Measurements from ENCODE around the gene ANKDD1A. TPM values are rescaled to one million over a fixed set of nuclear protein-coding genes. Genes with fewer than 3 reads are reported as not detected.

Gene ANKDD1A
- total and polyA plus RNA-seq, 2 experiments from 2014 or later = 3.6 to 6.1 TPM

- no peak for DNase-seq (ENCODE audit: low spot score)
- no peak overlapping the region for H3K27ac ChIP-seq
- TF ChIP-seq EZH2 (IDR thresholded peaks at IDR 0.05; ENCODE audit: borderline replicate concordance) (no peak), CTCF (IDR thresholded peaks at IDR 0.05; ENCODE audit: poor library complexity) (no peak), EZH2phosphoT487 (IDR thresholded peaks at IDR 0.05; ENCODE audit: low read depth, severe bottlenecking, unreplicated experiment) (no peak)
- no peaks in the 10 kb centered on the region for H3K79me2 ChIP-seq
- no peak overlapping the region for H2AFZ ChIP-seq
- no peaks in the 10 kb centered on the region for H3K27me3 ChIP-seq
- H3K9me2 ChIP-seq (replicated peaks; ENCODE audit: insufficient read depth) = no peaks in the 10 kb centered on the region
- H3K4me3 ChIP-seq = no peak overlapping the region
- no peaks in the 10 kb centered on the region for H3K36me3 ChIP-seq (replicated peaks; ENCODE audit: insufficient read depth, low read depth)
- H3K4me1 ChIP-seq (ENCODE audit: insufficient read depth) = no peaks in the 10 kb centered on the region
- 85% methylated on average over 15 of the region's 15 CpGs for WGBS (ENCODE audit: low lambda C conversion rate, missing lambda C conversion rate)
- H3K9me3 ChIP-seq (ENCODE audit: low read depth) = no peaks in the 10 kb centered on the region
- peak overlapping the region; percentile 96 for H3K4me2 ChIP-seq
- no peaks in the 10 kb centered on the region for H4K20me1 ChIP-seq (ENCODE audit: insufficient read depth, poor library complexity, severe bottlenecking)
Observed at GRCh38 chr15:64912379-64913325, 950 bp downstream of the ANKDD1A start.

GRCh38 chr15:64915518-64916227, 4.0 kb downstream of the ANKDD1A start:
- Histone ChIP-seq H4K20me1 (ENCODE audit: insufficient read depth, poor library complexity, severe bottlenecking) (no peaks in the 10 kb centered on the region), H3K4me3 (no peak overlapping the region), H3K79me2 (no peaks in the 10 kb centered on the region), H2AFZ (no peak overlapping the region), H3K4me2 (no peak overlapping the region), H3K9me2 (replicated peaks; ENCODE audit: insufficient read depth) (no peaks in the 10 kb centered on the region), H3K4me1 (ENCODE audit: insufficient read depth) (no peaks in the 10 kb centered on the region), H3K9me3 (ENCODE audit: low read depth) (no peaks in the 10 kb centered on the region), H3K27ac (no peak overlapping the region), H3K36me3 (replicated peaks; ENCODE audit: insufficient read depth, low read depth) (no peaks in the 10 kb centered on the region), H3K27me3 (no peaks in the 10 kb centered on the region)
- no peak for DNase-seq (ENCODE audit: low spot score)
- WGBS (ENCODE audit: low lambda C conversion rate, missing lambda C conversion rate) = 57% methylated on average over 13 of the region's 13 CpGs
- TF ChIP-seq CTCF (IDR thresholded peaks at IDR 0.05; ENCODE audit: poor library complexity) (no peak), EZH2phosphoT487 (IDR thresholded peaks at IDR 0.05; ENCODE audit: low read depth, severe bottlenecking, unreplicated experiment) (no peak), EZH2 (IDR thresholded peaks at IDR 0.05; ENCODE audit: borderline replicate concordance) (no peak)

- Histone ChIP-seq H3K36me3 (replicated peaks; ENCODE audit: insufficient read depth, low read depth) (no peaks in the 10 kb centered on the region), H3K27me3 (no peaks in the 10 kb centered on the region), H4K20me1 (ENCODE audit: insufficient read depth, poor library complexity, severe bottlenecking) (no peaks in the 10 kb centered on the region), H3K79me2 (no peaks in the 10 kb centered on the region), H3K9me2 (replicated peaks; ENCODE audit: insufficient read depth) (no peaks in the 10 kb centered on the region), H2AFZ (no peak overlapping the region), H3K4me3 (no peak overlapping the region), H3K4me2 (no peak overlapping the region), H3K9me3 (ENCODE audit: low read depth) (no peaks in the 10 kb centered on the region), H3K4me1 (ENCODE audit: insufficient read depth) (no peaks in the 10 kb centered on the region), H3K27ac (no peak overlapping the region)
- DNase-seq (ENCODE audit: low spot score) = no peak
- 89% methylated on average over 2 of the region's 2 CpGs for WGBS (ENCODE audit: low lambda C conversion rate, missing lambda C conversion rate)
- no peak for TF ChIP-seq EZH2 (IDR thresholded peaks at IDR 0.05; ENCODE audit: borderline replicate concordance)
- no peak for TF ChIP-seq CTCF (IDR thresholded peaks at IDR 0.05; ENCODE audit: poor library complexity)
- TF ChIP-seq EZH2phosphoT487 (IDR thresholded peaks at IDR 0.05; ENCODE audit: low read depth, severe bottlenecking, unreplicated experiment) = no peak
Observed at GRCh38 chr15:64916365-64916764, 4.7 kb downstream of the ANKDD1A start.

Data from hepatocyte (in vitro differentiated cells).